WTC11 (cell line): ENCODE data around the gene MAML2. TPM values are rescaled to one million over a fixed set of nuclear protein-coding genes. Genes with fewer than 3 reads are reported as not detected.

ENCODE experiments used
- ATAC-seq: fragments of 200-7000 bp; cut with Tn5 transposase; 2 replicates; pipeline ENCODE4 v1.10.0; 2021; ENCODE audit warnings: mild to moderate bottlenecking, moderate library complexity
- CTCF ChIA-PET: fragments of 300-600 bp; sonication (Branson Sonifier 250); formaldehyde crosslinking; loops from one replicate; lab custom pipeline; 2021; ENCODE audit warnings: antibody characterized with exemption; lab: Charles Lee
- POLR2A ChIA-PET: fragments of 350-600 bp; sonication (Branson Sonifier 250); formaldehyde crosslinking; loops from one replicate; lab custom pipeline; 2021; ENCODE audit warnings: antibody characterized with exemption; lab: Charles Lee
- DNase-seq: peaks from one replicate; pipeline ENCODE4 v3.0.0; 2021; ENCODE audit warnings: low spot score
- H3K27ac Mint-ChIP-seq: 2 replicates; pipeline ENCODE4 v1.8.0; 2021; ENCODE audit warnings: mixed read lengths
- H3K27me3 Mint-ChIP-seq: 2 replicates; pipeline ENCODE4 v1.8.0; 2021; ENCODE audit warnings: low read depth, mild to moderate bottlenecking, moderate library complexity, mixed read lengths
- H3K36me3 Mint-ChIP-seq: 2 replicates; pipeline ENCODE4 v1.8.0; 2021; ENCODE audit warnings: mixed read lengths
- H3K4me1 Mint-ChIP-seq: 2 replicates; pipeline ENCODE4 v1.8.0; 2022; ENCODE audit warnings: mixed read lengths
- H3K4me3 Mint-ChIP-seq: 2 replicates; pipeline ENCODE4 v1.8.0; 2021; ENCODE audit warnings: mild to moderate bottlenecking, moderate library complexity, mixed read lengths
- H3K9me3 Mint-ChIP-seq: 2 replicates; pipeline ENCODE4 v1.8.0; 2021; ENCODE audit warnings: mixed read lengths
- CREM ChIP-seq: sonication (generic); formaldehyde crosslinking; IDR thresholded peaks from 2 replicates; pipeline ENCODE4 v1.8.1; 2022; ENCODE audit warnings: mild to moderate bottlenecking, missing genetic modification reagents, moderate library complexity
- ESRRA ChIP-seq: sonication (generic); formaldehyde crosslinking; IDR thresholded peaks from 2 replicates; pipeline ENCODE4 v1.8.1; 2022; ENCODE audit warnings: mild to moderate bottlenecking, missing genetic modification reagents, borderline replicate concordance
- GRHL2 ChIP-seq: fragments of 250-450 bp; sonication (Bioruptor Pico); IDR thresholded peaks from 2 replicates; pipeline ENCODE4 v1.8.0; 2022; ENCODE audit warnings: mild to moderate bottlenecking, moderate library complexity; ENCODE audit not compliant: insufficient replicate concordance, severe bottlenecking
- OVOL2 ChIP-seq: fragments of 250-450 bp; sonication (Bioruptor Pico); IDR thresholded peaks from 2 replicates; pipeline ENCODE4 v1.9.0; 2021; ENCODE audit warnings: mild to moderate bottlenecking, borderline replicate concordance
- ZNF219 ChIP-seq: sonication (generic); formaldehyde crosslinking; IDR thresholded peaks from 2 replicates; pipeline ENCODE4 v1.8.0; 2023; ENCODE audit warnings: missing genetic modification reagents, mild to moderate bottlenecking, borderline replicate concordance
- ZNF396 ChIP-seq: fragments of 250-450 bp; sonication (Bioruptor Pico); IDR thresholded peaks from 2 replicates; pipeline ENCODE4 v1.8.0; 2021; ENCODE audit warnings: mild to moderate bottlenecking, moderate library complexity, borderline replicate concordance
- total RNA-seq: library from RNA; stranded (reverse); gene quantifications from 3 replicates; pipeline ENCODE4 v1.2.3, GENCODE V29; 2021
- TF ChIP-seq, protein P1 (sequence below): sonication (generic); formaldehyde crosslinking; IDR thresholded peaks from 2 replicates; pipeline ENCODE4 v1.8.0; 2022; ENCODE audit warnings: mild to moderate bottlenecking, missing genetic modification reagents
- TF ChIP-seq, protein P2 (sequence below): sonication (generic); formaldehyde crosslinking; IDR thresholded peaks from 2 replicates; pipeline ENCODE4 v1.8.1; 2023; ENCODE audit warnings: mild to moderate bottlenecking, missing genetic modification reagents
- TF ChIP-seq, protein P3 (sequence below): sonication (generic); formaldehyde crosslinking; IDR thresholded peaks from 2 replicates; pipeline ENCODE4 v1.8.1; 2023; ENCODE audit warnings: mild to moderate bottlenecking, missing genetic modification reagents, borderline replicate concordance
- TF ChIP-seq, protein P4 (sequence below): sonication (generic); formaldehyde crosslinking; IDR thresholded peaks from 2 replicates; pipeline ENCODE4 v1.8.1; 2022; ENCODE audit warnings: missing genetic modification reagents, borderline replicate concordance
- TF ChIP-seq, protein P5 (sequence below): sonication (generic); formaldehyde crosslinking; IDR thresholded peaks from 2 replicates; pipeline ENCODE4 v1.8.1; 2022; ENCODE audit warnings: mild to moderate bottlenecking, moderate library complexity, missing genetic modification reagents

MAML2 gene
- total RNA-seq, 1 experiment from 2014 or later: 8.1 TPM

DNA sequence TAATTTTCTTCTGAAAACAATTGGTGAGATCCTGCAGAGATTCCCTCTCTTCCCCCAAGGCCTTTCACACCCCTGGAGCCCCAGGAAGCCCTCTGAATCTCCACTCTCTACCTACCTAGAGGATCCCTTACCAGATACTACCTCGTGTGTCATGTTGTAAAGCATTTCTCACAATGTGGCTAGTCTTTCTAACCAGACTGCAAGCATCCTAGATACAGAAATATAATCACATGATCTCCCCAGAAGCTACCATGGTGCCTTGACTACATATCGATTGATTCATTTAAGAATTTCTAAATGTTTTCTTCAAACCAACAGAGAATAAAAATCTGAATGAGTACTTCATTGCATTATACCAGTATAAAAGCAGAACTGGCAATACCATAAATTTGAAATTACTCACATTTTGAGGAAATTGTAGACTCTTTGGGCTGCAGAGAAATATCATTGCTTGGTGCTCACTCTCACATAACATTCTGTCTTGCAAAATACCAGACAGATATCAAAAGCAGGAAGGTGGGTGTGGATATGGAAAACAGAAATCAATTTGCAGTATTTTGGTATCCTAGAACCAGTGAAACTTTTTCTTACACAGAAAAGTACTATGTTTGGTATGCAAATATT, 113.5 kb downstream of the MAML2 start (continued):
- TF ChIP-seq, protein P1, sequence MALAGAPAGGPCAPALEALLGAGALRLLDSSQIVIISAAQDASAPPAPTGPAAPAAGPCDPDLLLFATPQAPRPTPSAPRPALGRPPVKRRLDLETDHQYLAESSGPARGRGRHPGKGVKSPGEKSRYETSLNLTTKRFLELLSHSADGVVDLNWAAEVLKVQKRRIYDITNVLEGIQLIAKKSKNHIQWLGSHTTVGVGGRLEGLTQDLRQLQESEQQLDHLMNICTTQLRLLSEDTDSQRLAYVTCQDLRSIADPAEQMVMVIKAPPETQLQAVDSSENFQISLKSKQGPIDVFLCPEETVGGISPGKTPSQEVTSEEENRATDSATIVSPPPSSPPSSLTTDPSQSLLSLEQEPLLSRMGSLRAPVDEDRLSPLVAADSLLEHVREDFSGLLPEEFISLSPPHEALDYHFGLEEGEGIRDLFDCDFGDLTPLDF: no peak

DNA sequence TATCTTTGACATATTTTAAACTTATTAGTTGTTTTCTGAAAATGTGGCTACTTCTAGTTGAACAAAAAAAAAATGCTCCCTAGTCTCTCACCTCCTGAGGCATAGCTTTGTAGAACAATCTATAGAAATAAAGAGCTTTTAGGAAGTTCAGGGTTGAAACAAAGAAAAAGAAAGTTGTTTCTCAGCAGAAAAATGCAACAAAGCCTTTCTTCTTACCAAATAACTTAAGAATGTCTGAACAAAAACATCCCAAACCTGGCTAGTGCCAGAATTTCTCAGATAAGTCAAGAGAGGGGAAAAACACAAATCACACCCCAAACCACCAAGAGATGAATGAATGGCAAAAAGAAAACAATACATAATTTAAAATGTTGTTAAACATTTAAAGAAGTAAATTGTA, 114.1 kb downstream of the MAML2 start:
- Mint-ChIP-seq H3K4me3 (no peak overlapping the region), H3K36me3 (no peaks in the 10 kb centered on the region), H3K4me1 (peaks cover 22% of the 10 kb centered on the region), H3K27me3 (no peaks in the 10 kb centered on the region), H3K9me3 (no peaks in the 10 kb centered on the region), H3K27ac (no peak overlapping the region)
- ChIA-PET POLR2A (no interaction called here), CTCF (interaction anchor here (1.2 kb wide), 1 partner anchor 114 kb away, joined by 3 read pairs; the partner anchor contains the start of gene MAML2)
- DNase-seq (no peak), ATAC-seq (no peak)
- TF ChIP-seq CREM (no peak), ZNF219 (CRISPR knock-in tag) (no peak)

DNA sequence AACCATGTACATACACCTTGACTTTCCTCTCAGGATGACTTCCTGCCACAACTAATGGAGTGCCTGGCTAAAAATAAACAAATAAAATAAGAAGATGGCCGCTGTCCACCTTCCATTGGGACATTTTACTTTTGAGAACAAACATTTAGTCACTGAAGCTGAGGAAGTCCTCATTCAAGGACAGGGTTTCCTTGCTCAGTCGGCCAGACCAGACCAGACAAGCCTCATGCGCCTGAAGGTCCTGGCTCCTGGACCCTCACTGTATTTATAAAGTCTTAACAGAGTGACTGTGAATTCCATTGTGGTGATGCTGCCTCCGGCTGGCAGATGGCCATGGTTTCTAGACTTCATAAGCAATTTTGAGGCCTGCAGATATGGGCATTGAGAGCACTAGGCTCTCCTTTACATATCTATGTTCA, 114.5 kb downstream of the MAML2 start:
- TF ChIP-seq ZNF396 (CRISPR knock-in tag) (no peak), GRHL2 (no peak), ESRRA (no peak), OVOL2 (no peak)
- TF ChIP-seq, protein P2, sequence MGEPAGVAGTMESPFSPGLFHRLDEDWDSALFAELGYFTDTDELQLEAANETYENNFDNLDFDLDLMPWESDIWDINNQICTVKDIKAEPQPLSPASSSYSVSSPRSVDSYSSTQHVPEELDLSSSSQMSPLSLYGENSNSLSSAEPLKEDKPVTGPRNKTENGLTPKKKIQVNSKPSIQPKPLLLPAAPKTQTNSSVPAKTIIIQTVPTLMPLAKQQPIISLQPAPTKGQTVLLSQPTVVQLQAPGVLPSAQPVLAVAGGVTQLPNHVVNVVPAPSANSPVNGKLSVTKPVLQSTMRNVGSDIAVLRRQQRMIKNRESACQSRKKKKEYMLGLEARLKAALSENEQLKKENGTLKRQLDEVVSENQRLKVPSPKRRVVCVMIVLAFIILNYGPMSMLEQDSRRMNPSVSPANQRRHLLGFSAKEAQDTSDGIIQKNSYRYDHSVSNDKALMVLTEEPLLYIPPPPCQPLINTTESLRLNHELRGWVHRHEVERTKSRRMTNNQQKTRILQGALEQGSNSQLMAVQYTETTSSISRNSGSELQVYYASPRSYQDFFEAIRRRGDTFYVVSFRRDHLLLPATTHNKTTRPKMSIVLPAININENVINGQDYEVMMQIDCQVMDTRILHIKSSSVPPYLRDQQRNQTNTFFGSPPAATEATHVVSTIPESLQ (CRISPR knock-in tag): no peak
- TF ChIP-seq, protein P3, sequence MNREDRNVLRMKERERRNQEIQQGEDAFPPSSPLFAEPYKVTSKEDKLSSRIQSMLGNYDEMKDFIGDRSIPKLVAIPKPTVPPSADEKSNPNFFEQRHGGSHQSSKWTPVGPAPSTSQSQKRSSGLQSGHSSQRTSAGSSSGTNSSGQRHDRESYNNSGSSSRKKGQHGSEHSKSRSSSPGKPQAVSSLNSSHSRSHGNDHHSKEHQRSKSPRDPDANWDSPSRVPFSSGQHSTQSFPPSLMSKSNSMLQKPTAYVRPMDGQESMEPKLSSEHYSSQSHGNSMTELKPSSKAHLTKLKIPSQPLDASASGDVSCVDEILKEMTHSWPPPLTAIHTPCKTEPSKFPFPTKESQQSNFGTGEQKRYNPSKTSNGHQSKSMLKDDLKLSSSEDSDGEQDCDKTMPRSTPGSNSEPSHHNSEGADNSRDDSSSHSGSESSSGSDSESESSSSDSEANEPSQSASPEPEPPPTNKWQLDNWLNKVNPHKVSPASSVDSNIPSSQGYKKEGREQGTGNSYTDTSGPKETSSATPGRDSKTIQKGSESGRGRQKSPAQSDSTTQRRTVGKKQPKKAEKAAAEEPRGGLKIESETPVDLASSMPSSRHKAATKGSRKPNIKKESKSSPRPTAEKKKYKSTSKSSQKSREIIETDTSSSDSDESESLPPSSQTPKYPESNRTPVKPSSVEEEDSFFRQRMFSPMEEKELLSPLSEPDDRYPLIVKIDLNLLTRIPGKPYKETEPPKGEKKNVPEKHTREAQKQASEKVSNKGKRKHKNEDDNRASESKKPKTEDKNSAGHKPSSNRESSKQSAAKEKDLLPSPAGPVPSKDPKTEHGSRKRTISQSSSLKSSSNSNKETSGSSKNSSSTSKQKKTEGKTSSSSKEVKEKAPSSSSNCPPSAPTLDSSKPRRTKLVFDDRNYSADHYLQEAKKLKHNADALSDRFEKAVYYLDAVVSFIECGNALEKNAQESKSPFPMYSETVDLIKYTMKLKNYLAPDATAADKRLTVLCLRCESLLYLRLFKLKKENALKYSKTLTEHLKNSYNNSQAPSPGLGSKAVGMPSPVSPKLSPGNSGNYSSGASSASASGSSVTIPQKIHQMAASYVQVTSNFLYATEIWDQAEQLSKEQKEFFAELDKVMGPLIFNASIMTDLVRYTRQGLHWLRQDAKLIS (CRISPR knock-in tag): no peak
- TF ChIP-seq, protein P1: no peak
- TF ChIP-seq, protein P4, sequence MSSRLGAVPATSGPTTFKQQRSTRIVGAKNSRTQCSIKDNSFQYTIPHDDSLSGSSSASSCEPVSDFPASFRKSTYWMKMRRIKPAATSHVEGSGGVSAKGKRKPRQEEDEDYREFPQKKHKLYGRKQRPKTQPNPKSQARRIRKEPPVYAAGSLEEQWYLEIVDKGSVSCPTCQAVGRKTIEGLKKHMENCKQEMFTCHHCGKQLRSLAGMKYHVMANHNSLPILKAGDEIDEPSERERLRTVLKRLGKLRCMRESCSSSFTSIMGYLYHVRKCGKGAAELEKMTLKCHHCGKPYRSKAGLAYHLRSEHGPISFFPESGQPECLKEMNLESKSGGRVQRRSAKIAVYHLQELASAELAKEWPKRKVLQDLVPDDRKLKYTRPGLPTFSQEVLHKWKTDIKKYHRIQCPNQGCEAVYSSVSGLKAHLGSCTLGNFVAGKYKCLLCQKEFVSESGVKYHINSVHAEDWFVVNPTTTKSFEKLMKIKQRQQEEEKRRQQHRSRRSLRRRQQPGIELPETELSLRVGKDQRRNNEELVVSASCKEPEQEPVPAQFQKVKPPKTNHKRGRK (CRISPR knock-in tag): no peak
- TF ChIP-seq, protein P5, sequence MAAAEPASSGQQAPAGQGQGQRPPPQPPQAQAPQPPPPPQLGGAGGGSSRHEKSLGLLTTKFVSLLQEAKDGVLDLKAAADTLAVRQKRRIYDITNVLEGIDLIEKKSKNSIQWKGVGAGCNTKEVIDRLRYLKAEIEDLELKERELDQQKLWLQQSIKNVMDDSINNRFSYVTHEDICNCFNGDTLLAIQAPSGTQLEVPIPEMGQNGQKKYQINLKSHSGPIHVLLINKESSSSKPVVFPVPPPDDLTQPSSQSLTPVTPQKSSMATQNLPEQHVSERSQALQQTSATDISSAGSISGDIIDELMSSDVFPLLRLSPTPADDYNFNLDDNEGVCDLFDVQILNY (CRISPR knock-in tag): no peak
- ATAC-seq (no peak), DNase-seq (no peak)
- Mint-ChIP-seq H3K4me1 (peaks cover 22% of the 10 kb centered on the region), H3K27ac (no peak overlapping the region), H3K27me3 (no peaks in the 10 kb centered on the region), H3K9me3 (no peaks in the 10 kb centered on the region), H3K36me3 (no peaks in the 10 kb centered on the region), H3K4me3 (no peak overlapping the region)
- ChIA-PET POLR2A (no interaction called here), CTCF (interaction anchor here (1.2 kb wide), 1 partner anchor 114 kb away, joined by 3 read pairs; the partner anchor contains the start of gene MAML2)
